ENCODE results near the gene SMC3.
A peak's percentile ranks its signal among the peaks of the same experiment; 100 is the strongest.
"Not testable (repeated sequence)": the region's sequence is repeated elsewhere in the genome, so short reads cannot be mapped to it uniquely, and the experiment has no call there.

SMC3 gene

GRCh38 chr10:110597476-110597875 lies 30.0 kb downstream of the SMC3 start:
- no peak for DNase-seq

GRCh38 chr10:110600487-110601101 lies 33.1 kb downstream of the SMC3 start:
- no peak for DNase-seq

DNA sequence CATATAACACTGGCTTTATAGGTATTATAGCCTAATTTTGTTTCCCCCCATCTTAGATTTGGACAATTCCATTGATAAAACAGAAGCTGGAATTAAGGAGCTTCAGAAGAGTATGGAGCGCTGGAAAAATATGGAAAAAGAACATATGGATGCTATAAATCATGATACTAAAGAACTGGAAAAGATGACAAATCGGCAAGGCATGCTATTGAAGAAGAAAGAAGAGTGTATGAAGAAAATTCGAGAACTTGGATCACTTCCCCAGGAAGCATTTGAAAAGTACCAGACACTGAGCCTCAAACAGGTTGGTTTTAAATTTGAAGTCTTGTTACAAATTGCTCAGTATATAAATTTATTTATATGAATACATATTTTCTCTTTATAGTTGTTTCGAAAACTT lies 34.1 kb downstream of the SMC3 start:
- DNase-seq, result no peak

DNA sequence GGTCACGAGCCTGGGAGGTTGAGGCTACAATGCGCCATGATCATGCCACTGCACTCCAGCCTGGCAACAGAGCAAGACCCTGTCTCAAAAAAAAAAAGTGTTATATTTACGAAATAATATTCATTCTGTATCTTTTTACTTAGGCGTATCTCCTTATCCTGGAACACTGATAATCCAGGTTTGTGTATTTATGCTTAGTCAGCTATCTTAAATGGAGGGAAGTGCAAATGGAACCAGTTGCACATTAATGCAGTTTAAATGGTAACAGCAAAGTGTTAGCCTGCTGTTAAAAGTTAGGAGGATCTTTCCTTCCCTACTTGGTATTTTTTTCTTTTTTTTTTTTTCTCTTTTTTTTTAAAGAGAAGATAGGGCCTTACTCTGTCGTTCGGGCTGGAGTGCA lies 40.6 kb downstream of the SMC3 start:
- DNase-seq, result no peak

DNA sequence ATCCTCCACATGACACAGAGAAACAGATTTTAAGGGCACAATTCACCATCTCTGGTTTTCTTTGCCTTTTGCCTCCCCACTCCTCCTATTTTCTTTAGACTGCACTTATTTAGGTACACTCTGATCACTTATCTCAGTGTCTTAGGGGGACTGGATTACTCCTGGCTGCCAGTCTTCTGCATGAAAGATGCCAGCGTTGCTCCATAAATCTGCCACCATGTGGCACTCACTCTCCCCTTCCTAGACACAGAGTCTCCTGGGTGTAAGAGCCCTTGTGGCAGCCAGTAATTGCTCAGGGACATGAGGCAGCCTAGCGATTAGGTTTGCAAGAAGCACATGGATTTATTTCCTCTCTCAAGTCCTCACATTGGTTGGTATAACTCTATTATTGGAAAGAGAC lies 42.1 kb downstream of the SMC3 start:
- no peak for DNase-seq

DNA sequence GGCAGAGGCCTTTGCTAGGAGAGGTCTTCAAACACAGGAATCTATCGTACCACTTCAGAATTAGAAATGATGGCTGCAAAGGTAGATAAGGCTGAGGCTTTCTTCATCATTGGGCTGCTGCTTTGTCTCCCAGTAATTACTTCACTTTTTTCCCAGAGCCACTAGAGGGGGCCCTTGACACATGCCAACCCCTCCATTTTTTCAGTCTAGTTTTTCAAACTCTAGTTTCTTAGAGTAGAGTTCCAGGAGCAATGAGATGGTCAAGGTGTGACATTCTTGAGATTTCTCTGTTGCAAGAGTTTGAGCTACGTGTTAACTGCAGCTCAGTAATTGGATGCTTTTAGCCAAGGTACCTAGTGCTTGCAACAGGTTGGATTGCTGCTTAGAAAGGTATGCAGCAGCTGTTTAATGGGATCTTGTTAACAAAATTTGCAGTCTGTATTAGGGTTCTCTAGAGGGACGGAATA lies 42.8 kb downstream of the SMC3 start:
- peak; percentile 2 for DNase-seq

- DNase-seq, result not testable (repeated sequence)
Measured at GRCh38 chr10:110610781-110611180, 43.3 kb downstream of the SMC3 start.

DNA sequence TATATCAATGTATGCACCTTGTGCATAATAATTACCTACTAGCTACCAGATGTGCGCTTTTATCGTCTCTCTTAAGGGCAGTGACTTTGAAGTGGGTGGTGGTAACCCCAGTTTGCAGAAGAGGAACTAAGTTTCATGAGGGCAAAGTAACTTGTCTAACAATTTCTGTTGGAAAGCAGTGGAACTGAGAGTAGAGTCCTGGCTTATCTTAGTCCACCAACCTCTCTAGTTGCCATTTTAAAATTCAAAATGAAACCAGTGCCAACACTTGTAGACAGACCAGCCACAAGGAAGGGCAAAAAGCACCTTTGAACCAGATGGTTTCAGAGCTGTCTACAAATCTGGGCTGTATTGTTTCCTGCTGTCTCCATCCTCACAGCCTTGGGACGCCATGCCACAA lies 44.6 kb downstream of the SMC3 start:
- DNase-seq, result no peak

- no peak for DNase-seq
Measured at GRCh38 chr10:110612629-110613028, 45.1 kb downstream of the SMC3 start.

DNA sequence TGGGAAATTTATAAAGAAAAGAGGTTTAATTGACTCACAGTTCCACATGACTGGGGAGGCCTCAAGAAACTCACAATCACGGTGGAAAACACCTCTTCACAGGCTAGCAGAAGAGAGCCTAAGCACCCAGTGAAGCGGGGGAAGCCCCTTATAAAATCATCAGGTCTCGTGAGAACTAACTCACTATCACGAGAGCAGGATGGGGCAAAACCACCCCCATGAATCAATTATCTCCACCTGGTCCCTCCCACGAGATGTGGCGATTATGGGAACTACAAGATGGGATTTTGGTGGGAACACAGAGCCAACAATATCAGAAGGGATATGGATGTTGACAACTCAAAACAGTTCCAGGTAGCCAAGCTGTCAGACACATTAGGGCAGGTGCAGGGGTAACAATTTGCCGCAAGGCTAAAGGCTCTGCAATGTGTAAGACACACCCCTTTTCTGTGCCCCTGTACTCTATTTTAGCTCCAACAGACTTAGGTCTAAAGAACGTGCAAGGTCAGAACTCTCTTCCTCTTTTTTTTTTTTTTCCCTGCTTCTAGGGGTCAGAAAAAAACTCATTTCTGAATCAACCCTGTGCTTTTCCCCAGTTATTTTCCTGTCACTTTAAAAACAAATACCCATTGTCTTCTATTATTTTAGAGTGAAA lies 46.0 kb downstream of the SMC3 start:
- DNase-seq, result no peak

GRCh38 chr10:110613996-110614495 lies 46.6 kb downstream of the SMC3 start:
- DNase-seq, result no peak

- DNase-seq, result no peak
Measured at GRCh38 chr10:110615057-110615747, 47.7 kb downstream of the SMC3 start.

DNA sequence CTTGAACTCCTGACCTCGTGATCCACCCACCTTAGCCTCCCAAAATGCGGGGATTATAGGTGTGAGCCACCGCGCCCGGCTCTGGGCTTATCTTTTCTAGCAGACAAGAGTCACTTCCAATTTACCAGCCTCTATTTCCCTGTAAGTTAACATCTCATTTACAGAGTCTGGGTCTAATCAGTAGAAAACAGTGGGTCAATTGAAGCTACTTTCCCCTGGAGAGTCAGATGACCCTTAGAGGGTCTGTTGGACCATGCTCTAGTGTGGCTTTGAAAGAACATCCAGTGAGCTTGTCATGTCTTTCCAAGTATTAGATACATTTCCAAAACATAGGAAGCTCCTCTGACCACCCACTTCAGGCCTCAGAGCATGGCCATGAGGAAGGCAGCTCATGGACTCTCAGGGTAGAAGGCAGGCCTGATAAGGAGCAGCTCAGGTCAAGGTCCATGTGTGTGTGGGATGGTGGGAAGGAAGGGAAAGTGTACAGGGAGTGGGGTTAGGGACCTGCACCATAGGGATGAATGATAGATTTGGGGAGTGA lies 49.1 kb downstream of the SMC3 start:
- no peak for DNase-seq

DNA sequence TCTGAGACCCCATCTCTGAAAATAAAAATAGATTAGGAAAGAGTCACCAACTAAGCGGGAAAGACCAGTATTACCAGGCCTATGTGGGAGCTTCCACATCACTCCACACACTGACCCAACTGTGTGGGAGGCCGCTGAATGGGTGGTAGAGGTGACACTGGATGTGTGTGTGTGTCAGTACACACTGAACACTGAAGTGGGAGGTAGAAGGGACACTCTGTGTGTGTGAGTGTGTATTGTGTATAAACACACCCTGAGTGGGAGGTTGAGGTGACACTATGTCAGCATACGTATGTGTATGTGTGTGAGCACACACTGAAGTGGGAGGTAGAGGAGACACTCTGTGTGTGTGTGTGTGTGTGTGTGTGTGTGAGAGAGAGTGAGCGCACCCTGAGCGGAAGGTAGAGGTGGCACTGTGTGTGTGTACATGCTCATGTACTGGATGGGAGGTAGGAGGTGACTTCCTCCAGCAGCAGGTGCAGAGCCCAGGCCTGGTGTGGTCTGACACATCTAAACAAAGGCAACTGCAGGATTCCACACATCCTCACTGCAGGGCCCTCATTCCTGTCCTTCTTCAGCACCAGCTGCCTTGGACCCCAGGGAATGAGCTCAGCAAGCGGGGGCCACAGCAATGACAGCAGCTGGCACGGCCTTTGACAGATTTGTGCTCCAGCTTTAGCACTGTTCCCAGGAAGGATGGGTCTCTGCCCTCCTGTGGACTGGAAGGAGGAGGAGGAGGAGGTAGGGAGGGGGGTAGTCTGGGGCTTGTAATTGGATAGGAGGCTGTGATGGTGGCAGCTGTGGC lies 50.1 kb downstream of the SMC3 start:
- no peak for DNase-seq

DNA sequence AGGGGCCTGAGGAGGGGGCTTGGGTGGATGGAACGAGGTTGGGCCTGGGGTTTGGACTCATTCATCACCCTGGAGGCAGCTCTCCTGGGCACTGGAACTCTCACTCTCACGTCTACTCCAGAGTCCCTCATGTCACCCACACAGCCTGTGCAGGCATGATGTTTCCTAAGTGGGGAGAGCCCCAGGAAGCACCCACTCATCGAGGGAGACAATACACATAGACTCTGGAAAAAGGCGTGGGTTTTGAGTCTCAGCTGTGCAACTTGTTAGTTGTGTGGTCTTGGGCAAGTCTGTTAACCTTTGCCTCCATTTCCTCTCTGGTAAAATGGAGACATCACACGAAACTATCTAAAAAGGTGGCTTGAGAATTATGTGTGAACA lies 50.7 kb downstream of the SMC3 start:
- DNase-seq, result no peak

DNA sequence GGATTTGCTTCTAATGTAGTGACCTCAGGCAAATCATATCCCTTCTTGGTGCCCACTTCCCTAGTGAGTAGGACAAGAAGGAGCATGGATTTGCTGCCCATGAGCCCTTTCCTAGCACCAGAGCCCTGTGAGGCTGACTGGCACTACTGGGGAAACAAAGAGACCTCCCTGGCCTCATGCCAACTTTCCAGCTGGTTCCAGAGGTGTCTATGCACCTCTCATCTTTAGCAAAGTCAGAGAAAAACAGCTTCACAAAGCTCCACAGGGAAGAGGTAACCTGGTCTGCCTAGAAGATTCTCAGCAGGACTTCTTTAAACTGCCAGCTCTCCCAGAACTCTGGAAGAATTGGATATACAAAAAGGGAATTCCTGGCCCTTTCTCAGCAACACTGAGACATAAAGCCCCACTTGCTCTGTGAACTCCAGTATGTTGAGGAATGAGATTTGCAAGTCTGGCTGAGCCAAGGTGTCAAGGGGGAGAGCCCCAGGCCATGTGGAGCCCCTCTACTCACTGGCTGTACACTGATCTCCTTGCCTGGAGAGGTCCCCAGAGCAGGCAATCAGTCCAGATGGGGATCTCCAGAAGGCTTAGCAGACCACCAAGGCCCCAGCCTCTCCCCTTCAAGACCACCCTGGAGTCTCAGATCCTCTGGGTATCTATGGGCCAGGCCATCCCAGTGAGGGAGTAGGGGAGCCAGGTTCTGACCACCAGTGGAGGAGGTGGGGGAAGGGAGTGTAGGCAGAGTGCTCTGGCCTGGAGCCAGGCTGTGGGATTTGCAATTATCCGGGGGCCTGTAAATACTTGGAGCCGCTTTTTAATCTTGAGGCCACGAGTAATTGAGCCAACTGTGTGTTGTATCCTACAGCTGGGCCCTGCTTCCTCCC lies 52.3 kb downstream of the SMC3 start:
- DNase-seq, result no peak

- DNase-seq, result no peak
Measured at GRCh38 chr10:110620398-110620719, 52.9 kb downstream of the SMC3 start.

- DNase-seq, result not testable (repeated sequence)
Measured at GRCh38 chr10:110623316-110623715, 55.8 kb downstream of the SMC3 start.

DNA sequence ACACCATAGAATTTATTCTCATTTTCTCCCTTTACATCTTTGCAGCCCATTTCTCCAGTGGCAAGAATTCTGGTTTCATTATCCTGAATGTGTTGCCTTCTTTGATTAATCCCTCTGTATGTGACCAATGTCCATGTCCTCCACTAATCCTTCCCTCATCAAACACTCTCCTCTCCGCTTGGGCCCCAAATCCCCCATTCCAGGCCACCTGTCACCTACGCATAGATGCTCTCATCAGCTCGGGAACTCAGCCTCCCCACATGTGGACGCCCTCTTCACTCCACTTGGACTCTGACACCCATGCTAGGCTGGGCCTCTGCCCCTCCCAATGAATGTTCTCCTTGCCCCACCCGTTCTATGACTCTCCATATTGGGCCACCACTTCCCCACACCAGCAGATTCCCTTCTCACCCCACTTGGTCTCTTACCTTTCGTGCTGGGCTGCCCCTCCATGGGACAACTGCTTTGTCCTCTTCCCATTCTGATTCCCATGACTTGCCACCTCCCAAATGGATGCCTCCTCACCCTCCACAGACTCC lies 57.9 kb downstream of the SMC3 start:
- DNase-seq, result no peak

- no peak for DNase-seq
Measured at GRCh38 chr10:110625951-110626855, 58.7 kb downstream of the SMC3 start.

GRCh38 chr10:110628161-110628560 lies 60.7 kb downstream of the SMC3 start:
- DNase-seq, result no peak
